ENCODE data around the gene IL2RG. TPM values are rescaled to one million over a fixed set of nuclear protein-coding genes. Genes with fewer than 3 reads are reported as not detected.

The IL2RG gene
- not detected in 2 replicates for total RNA-seq (ENCODE audit: low replicate concordance)

GRCh38 chrX:71111141-71111843, at the start of gene IL2RG:
Gene IL2RG (minus strand): TSS chrX:71111577. CDS start chrX:71111539, 38 bp downstream.
- no peak for DNase-seq (ENCODE audit: low read depth)
- TF ChIP-seq CTCF (IDR thresholded peaks at IDR 0.05; ENCODE audit: insufficient read depth, low read length), result no peak

GRCh38 chrX:71160475-71160874, 49.1 kb upstream of the IL2RG start:
- H3K4me3 ChIP-seq (ENCODE audit: low read depth, low read length), result no peak overlapping the region
- no peak for TF ChIP-seq CTCF (IDR thresholded peaks at IDR 0.05; ENCODE audit: insufficient read depth, low read length)
- no peak for DNase-seq (ENCODE audit: low read depth)

More at GRCh38 chrX:71111141-71111843, at the start of gene IL2RG:
- H3K4me3 ChIP-seq (ENCODE audit: low read depth, low read length), result no peak within 1 kb of the TSS

GRCh38 chrX:71159335-71159734, 48.0 kb upstream of the IL2RG start:
- TF ChIP-seq CTCF (IDR thresholded peaks at IDR 0.05; ENCODE audit: insufficient read depth, low read length), result no peak
- no peak overlapping the region for H3K4me3 ChIP-seq (ENCODE audit: low read depth, low read length)
- DNase-seq (ENCODE audit: low read depth), result no peak

- no peak for TF ChIP-seq CTCF (IDR thresholded peaks at IDR 0.05; ENCODE audit: insufficient read depth, low read length)
- H3K4me3 ChIP-seq (ENCODE audit: low read depth, low read length), result no peak overlapping the region
- DNase-seq (ENCODE audit: low read depth), result no peak
Measured at GRCh38 chrX:71158603-71159002, 47.2 kb upstream of the IL2RG start.

- no peak for DNase-seq (ENCODE audit: low read depth)
- TF ChIP-seq CTCF (IDR thresholded peaks at IDR 0.05; ENCODE audit: insufficient read depth, low read length), result no peak
- H3K4me3 ChIP-seq (ENCODE audit: low read depth, low read length), result no peak overlapping the region
Measured at GRCh38 chrX:71154641-71155040, 43.3 kb upstream of the IL2RG start.

GRCh38 chrX:71154196-71154595, 42.8 kb upstream of the IL2RG start:
- no peak for DNase-seq (ENCODE audit: low read depth)
- TF ChIP-seq CTCF (IDR thresholded peaks at IDR 0.05; ENCODE audit: insufficient read depth, low read length), result no peak

GRCh38 chrX:71151366-71151765, 40.0 kb upstream of the IL2RG start:
- H3K4me3 ChIP-seq (ENCODE audit: low read depth, low read length), result no peak overlapping the region
- no peak for DNase-seq (ENCODE audit: low read depth)
- no peak for TF ChIP-seq CTCF (IDR thresholded peaks at IDR 0.05; ENCODE audit: insufficient read depth, low read length)

More at GRCh38 chrX:71154196-71154595, 42.8 kb upstream of the IL2RG start:
- H3K4me3 ChIP-seq (ENCODE audit: low read depth, low read length), result no peak overlapping the region
